Lower leg skin (tissue), 4 donors: ENCODE measurements around the gene SLC25A39. TPM values are rescaled to one million over a fixed set of nuclear protein-coding genes. Genes with fewer than 3 reads are reported as not detected.

Experiments
- DNase-seq, 2 donors: peaks; one replicate each; pipeline ENCODE4 v3.0.0-alpha.2; 2019; ENCODE audit warnings: low spot score in 2 of 2
- H3K4me3 ChIP-seq: fragments of 200-600 bp; sonication (generic); 2 replicates; pipeline ENCODE4 v1.5.1; 2017; ENCODE audit warnings: mild to moderate bottlenecking, low read depth; ENCODE audit not compliant: poor library complexity, severe bottlenecking
- POLR2A ChIP-seq, 2 donors: fragments of 450-650 bp; IDR thresholded peaks; one replicate each; pipeline ENCODE4 v1.6.1; 2016 to 2017; ENCODE audit warnings: antibody characterized with exemption in 2 of 2, mild to moderate bottlenecking in 1 of 2, moderate library complexity in 1 of 2
- WGBS, 2 donors: methylation state at CpG; one replicate each; pipeline ENCODE4 v1.1.5; 2018; 5-methylcytosine and 5-hydroxymethylcytosine counted together
- intact Hi-C: fragments of 100-400 bp; cut with DNase I; formaldehyde crosslinking; loops from one replicate; pipeline ENCODE4 v1.15.0; 2023; ENCODE audit warnings: low total_unique reads
- total RNA-seq, 4 donors: library from RNA; depleted of rRNA; stranded (reverse); fragments of >200 nt; gene quantifications; one replicate each; pipeline ENCODE4 v1.1.0, GENCODE V29; 2016
- TF ChIP-seq, protein P1 (sequence below), 3 donors: fragments of 450-650 bp; IDR thresholded peaks; one replicate each; pipeline ENCODE4 v1.5.1; 2016; ENCODE audit warnings: antibody characterized with exemption in 3 of 3, mild to moderate bottlenecking in 3 of 3, moderate library complexity in 2 of 3

Gene SLC25A39
- total RNA-seq, 4 donors from 2014 or later = 73.4 to 113 (median 90.0) TPM

DNA sequence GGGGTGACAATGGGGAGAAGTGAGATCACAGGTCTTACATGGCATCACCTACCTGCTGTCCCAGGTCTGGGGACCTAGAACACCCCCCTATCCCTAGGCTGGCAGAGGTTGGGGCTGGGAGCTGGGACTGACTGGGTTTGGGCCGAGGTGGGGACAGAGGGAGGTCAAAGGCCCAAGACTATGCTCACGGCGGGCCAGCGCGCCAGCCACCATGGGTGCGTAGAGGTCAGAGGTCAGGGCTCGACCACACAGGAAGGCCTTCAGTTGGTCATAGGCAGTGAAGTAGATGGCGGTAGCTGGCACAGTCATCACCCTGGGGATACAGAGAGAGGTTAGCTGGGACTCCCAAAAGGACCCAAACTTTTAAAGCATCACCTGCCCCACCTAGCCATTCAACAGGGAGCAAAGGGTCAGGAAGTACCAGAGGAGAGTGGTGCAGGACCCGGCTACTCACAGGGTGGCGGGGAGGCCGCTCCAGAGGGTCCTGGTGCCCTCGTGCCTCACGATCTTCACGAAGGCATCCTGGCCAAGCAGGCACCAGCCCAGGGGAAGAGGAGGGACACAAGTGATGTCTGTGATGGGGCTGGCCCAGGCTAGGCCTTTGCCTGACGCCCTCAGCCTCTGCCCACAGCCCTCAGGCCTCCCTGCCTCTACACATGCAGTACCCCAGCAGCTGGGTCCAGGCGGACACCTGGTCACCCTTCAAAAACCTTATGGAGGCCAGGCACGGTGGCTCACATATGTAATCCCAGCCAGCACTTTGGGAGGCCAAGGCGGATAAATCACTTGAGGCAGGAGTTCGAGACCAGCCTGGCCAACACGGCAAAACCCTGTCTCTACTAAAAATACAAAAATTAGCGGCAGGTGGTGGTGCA is 3.1 kb downstream of the SLC25A39 start:
- no peak for DNase-seq
- TF ChIP-seq POLR2A (IDR thresholded peaks at IDR 0.05) = no peak
- no peak overlapping the region for H3K4me3 ChIP-seq
- intact Hi-C loops = loop anchor here (5.0 kb wide), 1 partner anchor 104 kb away; the partner anchor contains the start of gene UBTF
- 91 to 94% methylated on average over 19 to 20 of the region's 21 CpGs for WGBS, 2 donors

DNA sequence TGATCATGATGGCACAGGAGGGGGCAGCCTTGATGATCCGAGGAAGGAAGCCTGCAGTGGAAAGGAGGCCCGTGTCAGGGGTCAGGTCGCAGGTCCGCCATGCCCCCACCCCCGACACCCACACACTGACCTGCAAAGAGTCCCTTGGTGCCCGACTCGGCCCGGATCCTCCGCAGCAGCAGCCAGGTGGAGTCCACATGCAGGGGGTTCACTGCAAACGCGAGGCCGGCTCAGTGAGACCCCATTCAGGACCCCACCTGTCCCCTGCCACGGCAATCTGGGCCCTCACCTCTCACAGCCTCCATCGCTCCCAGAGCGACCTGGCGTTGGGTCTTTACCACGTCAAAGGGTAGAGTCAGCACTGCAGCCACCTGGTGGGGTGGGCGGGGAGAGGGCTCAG is 4.6 kb downstream of the SLC25A39 start:
- intact Hi-C loops = loop anchor here (5.0 kb wide), 1 partner anchor 103 kb away; the partner anchor contains the start of gene UBTF
- no peak for DNase-seq
- TF ChIP-seq, protein P1, sequence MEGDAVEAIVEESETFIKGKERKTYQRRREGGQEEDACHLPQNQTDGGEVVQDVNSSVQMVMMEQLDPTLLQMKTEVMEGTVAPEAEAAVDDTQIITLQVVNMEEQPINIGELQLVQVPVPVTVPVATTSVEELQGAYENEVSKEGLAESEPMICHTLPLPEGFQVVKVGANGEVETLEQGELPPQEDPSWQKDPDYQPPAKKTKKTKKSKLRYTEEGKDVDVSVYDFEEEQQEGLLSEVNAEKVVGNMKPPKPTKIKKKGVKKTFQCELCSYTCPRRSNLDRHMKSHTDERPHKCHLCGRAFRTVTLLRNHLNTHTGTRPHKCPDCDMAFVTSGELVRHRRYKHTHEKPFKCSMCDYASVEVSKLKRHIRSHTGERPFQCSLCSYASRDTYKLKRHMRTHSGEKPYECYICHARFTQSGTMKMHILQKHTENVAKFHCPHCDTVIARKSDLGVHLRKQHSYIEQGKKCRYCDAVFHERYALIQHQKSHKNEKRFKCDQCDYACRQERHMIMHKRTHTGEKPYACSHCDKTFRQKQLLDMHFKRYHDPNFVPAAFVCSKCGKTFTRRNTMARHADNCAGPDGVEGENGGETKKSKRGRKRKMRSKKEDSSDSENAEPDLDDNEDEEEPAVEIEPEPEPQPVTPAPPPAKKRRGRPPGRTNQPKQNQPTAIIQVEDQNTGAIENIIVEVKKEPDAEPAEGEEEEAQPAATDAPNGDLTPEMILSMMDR (IDR thresholded peaks at IDR 0.05) = no peak
- no peak for TF ChIP-seq POLR2A (IDR thresholded peaks at IDR 0.05)
- WGBS, 2 donors = 89 to 91% methylated on average over 18 of the region's 18 CpGs
- no peak overlapping the region for H3K4me3 ChIP-seq

DNA sequence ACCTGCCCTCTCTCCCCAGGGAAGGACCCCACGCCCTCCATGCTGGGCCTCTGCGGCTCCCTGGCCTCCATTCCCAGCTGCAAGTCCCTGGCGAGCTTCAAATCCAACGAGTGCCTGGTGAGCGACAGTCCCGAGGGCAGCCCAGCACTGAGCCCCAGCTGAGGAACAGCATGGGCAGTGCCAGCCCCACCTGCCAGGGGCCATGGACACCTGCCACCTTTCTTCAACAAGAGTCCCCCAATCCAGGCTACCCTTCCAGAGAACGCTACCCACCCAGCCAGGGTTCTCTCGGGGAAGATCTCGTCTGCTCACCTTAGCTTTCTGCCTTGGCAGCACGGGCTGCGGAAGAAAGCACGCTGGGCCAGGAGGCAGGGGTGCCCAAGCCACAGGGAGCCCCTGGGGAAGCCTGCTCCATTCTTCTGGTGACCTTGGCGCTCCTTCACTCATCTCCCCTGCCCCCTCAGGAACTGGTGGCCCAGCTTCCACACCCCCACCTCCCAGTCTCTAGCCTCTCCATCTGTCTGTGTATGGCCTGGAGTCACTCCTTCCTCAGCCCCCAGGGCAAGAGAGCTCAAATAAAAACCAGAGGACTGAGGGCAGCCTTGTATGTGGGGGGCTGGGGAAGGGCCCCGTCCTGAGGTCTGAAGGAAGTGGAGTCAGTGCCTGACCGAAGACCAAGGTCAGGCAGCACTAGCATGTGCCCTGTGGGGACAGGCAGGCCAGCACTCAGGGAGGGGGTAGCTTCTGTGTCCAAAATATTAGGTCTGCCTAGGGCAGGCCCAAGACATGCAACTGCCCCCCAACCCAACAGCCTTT is 6.3 kb downstream of the SLC25A39 start:
- H3K4me3 ChIP-seq = no peak overlapping the region
- 70 to 85% methylated on average over 14 to 15 of the region's 15 CpGs for WGBS, 2 donors
- TF ChIP-seq, protein P1 (IDR thresholded peaks at IDR 0.05) = no peak
- TF ChIP-seq POLR2A (IDR thresholded peaks at IDR 0.05) = no peak
- DNase-seq = no peak
- intact Hi-C loops = no loop called here

DNA sequence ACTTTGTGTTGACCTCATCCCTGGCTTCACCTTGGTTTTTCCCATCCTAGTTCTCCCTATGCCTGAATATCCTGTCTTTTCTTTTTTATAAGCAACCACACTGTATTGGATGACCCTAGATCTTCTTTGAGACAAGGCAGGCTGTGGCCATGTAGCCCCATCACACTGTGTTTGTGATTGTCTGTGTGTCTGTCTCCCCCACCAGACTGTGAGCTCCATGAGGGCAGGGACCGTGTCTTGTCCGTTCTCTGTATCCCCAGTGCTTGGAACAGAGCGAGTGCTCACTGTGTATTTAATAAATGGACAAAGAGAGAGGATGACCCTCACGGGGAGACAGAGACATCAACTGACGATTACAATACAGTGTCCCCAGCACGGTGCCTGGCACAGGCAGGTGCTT is 7.1 kb downstream of the SLC25A39 start:
- intact Hi-C loops = no loop called here
- DNase-seq = no peak
- WGBS, 2 donors = 88% methylated on average over 6 of the region's 6 CpGs
- no peak overlapping the region for H3K4me3 ChIP-seq
- no peak for TF ChIP-seq POLR2A (IDR thresholded peaks at IDR 0.05)

DNA sequence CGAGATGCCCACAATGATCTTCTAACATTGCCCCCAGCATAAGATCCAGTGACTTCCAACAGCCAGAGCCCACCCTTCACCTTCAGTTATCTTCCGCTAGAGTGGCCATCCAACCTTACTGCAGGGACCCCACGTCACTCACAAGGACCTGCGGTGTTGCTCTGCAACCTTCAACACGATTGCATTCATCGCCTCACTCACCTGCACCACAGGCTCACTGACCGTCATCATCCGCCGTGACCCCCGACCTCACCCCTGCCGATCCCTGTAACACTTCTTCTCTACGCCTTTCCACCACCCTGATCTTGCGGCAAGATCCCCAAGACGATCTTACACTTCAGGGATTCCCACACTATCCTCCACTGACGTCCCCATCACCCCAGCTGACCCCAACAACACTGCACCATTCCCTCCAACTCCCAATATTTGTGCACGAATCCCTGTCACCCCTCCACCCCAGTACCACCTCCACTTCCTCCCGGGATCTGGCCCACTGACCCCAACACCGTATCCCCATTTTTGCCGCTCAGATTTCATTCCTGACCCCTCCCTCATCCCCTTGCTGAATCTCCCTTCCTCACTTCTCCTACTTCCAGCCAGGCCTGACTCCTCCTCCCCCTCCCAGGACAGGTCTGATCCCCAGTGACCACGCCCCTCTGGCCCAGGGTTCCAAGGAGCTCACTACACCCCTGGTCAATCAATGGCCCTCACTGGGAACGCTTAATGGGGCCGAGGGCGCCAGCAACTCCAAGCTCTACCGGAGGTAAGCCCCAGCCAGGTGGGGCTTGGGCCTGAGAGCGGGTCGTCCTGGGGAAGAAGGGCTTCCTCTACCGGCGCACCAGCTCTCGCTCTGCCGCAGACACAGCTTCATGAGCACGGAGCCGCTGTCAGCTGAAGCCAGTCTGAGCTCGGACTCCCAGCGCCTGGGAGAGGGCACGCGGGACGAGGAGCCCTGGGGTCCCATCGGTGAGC is 8.6 kb downstream of the SLC25A39 start:
- intact Hi-C loops = no loop called here
- WGBS, 2 donors = 7 to 11% methylated on average over 31 to 36 of the region's 38 CpGs
- DNase-seq = no peak
- no peak overlapping the region for H3K4me3 ChIP-seq
- TF ChIP-seq, protein P1 (IDR thresholded peaks at IDR 0.05) = no peak
- no peak for TF ChIP-seq POLR2A (IDR thresholded peaks at IDR 0.05)
